WTC11 (cell line): ENCODE measurements around the gene BZW2. TPM values are rescaled to one million over a fixed set of nuclear protein-coding genes. Genes with fewer than 3 reads are reported as not detected.

Source experiments
- ATAC-seq: fragments of 200-7000 bp; cut with Tn5 transposase; 2 replicates; pipeline ENCODE4 v1.10.0; 2021; ENCODE audit warnings: mild to moderate bottlenecking, moderate library complexity
- CTCF ChIA-PET: fragments of 300-600 bp; sonication (Branson Sonifier 250); formaldehyde crosslinking; loops from one replicate; lab custom pipeline; 2021; ENCODE audit warnings: antibody characterized with exemption; lab: Charles Lee
- POLR2A ChIA-PET: fragments of 350-600 bp; sonication (Branson Sonifier 250); formaldehyde crosslinking; loops from one replicate; lab custom pipeline; 2021; ENCODE audit warnings: antibody characterized with exemption; lab: Charles Lee
- DNase-seq: peaks from one replicate; pipeline ENCODE4 v3.0.0; 2021; ENCODE audit warnings: low spot score
- H3K27ac Mint-ChIP-seq: 2 replicates; pipeline ENCODE4 v1.8.0; 2021; ENCODE audit warnings: mixed read lengths
- H3K27me3 Mint-ChIP-seq: 2 replicates; pipeline ENCODE4 v1.8.0; 2021; ENCODE audit warnings: low read depth, mild to moderate bottlenecking, moderate library complexity, mixed read lengths
- H3K36me3 Mint-ChIP-seq: 2 replicates; pipeline ENCODE4 v1.8.0; 2021; ENCODE audit warnings: mixed read lengths
- H3K4me1 Mint-ChIP-seq: 2 replicates; pipeline ENCODE4 v1.8.0; 2022; ENCODE audit warnings: mixed read lengths
- H3K4me3 Mint-ChIP-seq: 2 replicates; pipeline ENCODE4 v1.8.0; 2021; ENCODE audit warnings: mild to moderate bottlenecking, moderate library complexity, mixed read lengths
- H3K9me3 Mint-ChIP-seq: 2 replicates; pipeline ENCODE4 v1.8.0; 2021; ENCODE audit warnings: mixed read lengths
- AFF4 ChIP-seq: sonication (generic); formaldehyde crosslinking; IDR thresholded peaks from 2 replicates; pipeline ENCODE4 v1.8.1; 2023; ENCODE audit warnings: mild to moderate bottlenecking, missing genetic modification reagents, borderline replicate concordance
- CREM ChIP-seq: sonication (generic); formaldehyde crosslinking; IDR thresholded peaks from 2 replicates; pipeline ENCODE4 v1.8.1; 2022; ENCODE audit warnings: mild to moderate bottlenecking, missing genetic modification reagents, moderate library complexity
- E2F5 ChIP-seq: sonication (generic); formaldehyde crosslinking; IDR thresholded peaks from 2 replicates; pipeline ENCODE4 v1.8.1; 2022; ENCODE audit warnings: mild to moderate bottlenecking, moderate library complexity, missing genetic modification reagents
- FOXP1 ChIP-seq: sonication (generic); formaldehyde crosslinking; IDR thresholded peaks from 2 replicates; pipeline ENCODE4 v1.8.0; 2022; ENCODE audit warnings: missing genetic modification reagents, mild to moderate bottlenecking, moderate library complexity, borderline replicate concordance
- GABPB1 ChIP-seq: sonication (generic); formaldehyde crosslinking; IDR thresholded peaks from 2 replicates; pipeline ENCODE4 v1.8.1; 2023; ENCODE audit warnings: mild to moderate bottlenecking, missing genetic modification reagents
- IRF2 ChIP-seq: sonication (generic); formaldehyde crosslinking; IDR thresholded peaks from 2 replicates; pipeline ENCODE4 v1.8.0; 2022; ENCODE audit warnings: low read depth, missing genetic modification reagents, borderline replicate concordance
- KAT7 ChIP-seq: sonication (generic); formaldehyde crosslinking; IDR thresholded peaks from 2 replicates; pipeline ENCODE4 v1.8.1; 2023; ENCODE audit warnings: missing genetic modification reagents, mild to moderate bottlenecking, borderline replicate concordance
- NR3C1 ChIP-seq: sonication (generic); formaldehyde crosslinking; conservative IDR thresholded peaks from 2 replicates; pipeline ENCODE4 v1.8.1; 2023; ENCODE audit warnings: low read depth, mild to moderate bottlenecking, missing genetic modification reagents
- SMAD3 ChIP-seq: sonication (generic); formaldehyde crosslinking; IDR thresholded peaks from 2 replicates; pipeline ENCODE4 v1.8.0; 2022; ENCODE audit warnings: missing genetic modification reagents, mild to moderate bottlenecking, borderline replicate concordance
- USF2 ChIP-seq: sonication (generic); formaldehyde crosslinking; IDR thresholded peaks from 2 replicates; pipeline ENCODE4 v1.8.1; 2023; ENCODE audit warnings: mild to moderate bottlenecking, missing genetic modification reagents, moderate library complexity
- ZMAT4 ChIP-seq: fragments of 250-450 bp; sonication (Bioruptor Pico); IDR thresholded peaks from 2 replicates; pipeline ENCODE4 v1.9.0; 2021; ENCODE audit warnings: mild to moderate bottlenecking
- ZNF512 ChIP-seq: sonication (generic); formaldehyde crosslinking; IDR thresholded peaks from 2 replicates; pipeline ENCODE4 v1.8.1; 2022; ENCODE audit warnings: missing genetic modification reagents, borderline replicate concordance
- total RNA-seq: library from RNA; stranded (reverse); gene quantifications from 3 replicates; pipeline ENCODE4 v1.2.3, GENCODE V29; 2021
- TF ChIP-seq, protein P1 (sequence below): sonication (generic); formaldehyde crosslinking; IDR thresholded peaks from 2 replicates; pipeline ENCODE4 v1.8.0; 2022; ENCODE audit warnings: mild to moderate bottlenecking, missing genetic modification reagents

The BZW2 gene
- total RNA-seq, 1 experiment from 2014 or later: 105 TPM

GRCh38 chr7:16698200-16698905 lies 52.4 kb downstream of the BZW2 start:
- no peak for ATAC-seq
- Mint-ChIP-seq H3K4me1 (no peaks in the 10 kb centered on the region), H3K36me3 (peaks cover 68% of the 10 kb centered on the region), H3K27ac (peak overlapping the region; percentile 55; the same call in 1 of the 2 replicates), H3K27me3 (no peaks in the 10 kb centered on the region), H3K9me3 (no peaks in the 10 kb centered on the region), H3K4me3 (no peak overlapping the region)
- ChIA-PET POLR2A (no interaction called here), CTCF (no interaction called here)
- no peak for DNase-seq
- no peak for TF ChIP-seq FOXP1 (CRISPR knock-in tag)
- TF ChIP-seq E2F5 (CRISPR knock-in tag): no peak
- no peak for TF ChIP-seq GABPB1 (CRISPR knock-in tag)
- no peak for TF ChIP-seq CREM (CRISPR knock-in tag)
- TF ChIP-seq ZNF512 (CRISPR knock-in tag): no peak
- TF ChIP-seq NR3C1 (CRISPR knock-in tag): no peak
- TF ChIP-seq SMAD3 (CRISPR knock-in tag): no peak

GRCh38 chr7:16702441-16702840 lies 56.5 kb downstream of the BZW2 start:
- H3K27me3 Mint-ChIP-seq: no peaks in the 10 kb centered on the region
- POLR2A ChIA-PET: no interaction called here
- no peak overlapping the region for H3K27ac Mint-ChIP-seq
- peaks cover 66% of the 10 kb centered on the region for H3K36me3 Mint-ChIP-seq
- peaks cover 5% of the 10 kb centered on the region; the same call in 1 of the 2 replicates for H3K9me3 Mint-ChIP-seq
- DNase-seq: no peak
- no peaks in the 10 kb centered on the region for H3K4me1 Mint-ChIP-seq
- CTCF ChIA-PET: no interaction called here
- no peak for ATAC-seq
- no peak overlapping the region for H3K4me3 Mint-ChIP-seq
- TF ChIP-seq AFF4 (no peak), IRF2 (CRISPR knock-in tag) (no peak), ZMAT4 (CRISPR knock-in tag) (no peak), USF2 (CRISPR knock-in tag) (no peak), KAT7 (CRISPR knock-in tag) (no peak)
- TF ChIP-seq, protein P1, sequence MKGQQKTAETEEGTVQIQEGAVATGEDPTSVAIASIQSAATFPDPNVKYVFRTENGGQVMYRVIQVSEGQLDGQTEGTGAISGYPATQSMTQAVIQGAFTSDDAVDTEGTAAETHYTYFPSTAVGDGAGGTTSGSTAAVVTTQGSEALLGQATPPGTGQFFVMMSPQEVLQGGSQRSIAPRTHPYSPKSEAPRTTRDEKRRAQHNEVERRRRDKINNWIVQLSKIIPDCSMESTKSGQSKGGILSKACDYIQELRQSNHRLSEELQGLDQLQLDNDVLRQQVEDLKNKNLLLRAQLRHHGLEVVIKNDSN (CRISPR knock-in tag): no peak
- TF ChIP-seq, all 79 proteins: peak for 0
